ENCODE data around the gene CMC2. TPM values are rescaled to one million over a fixed set of nuclear protein-coding genes. Genes with fewer than 3 reads are reported as not detected.

Gene CMC2
- total RNA-seq, 1 donor from 2014 or later: 76.2 TPM

- no peak for DNase-seq
- Mint-ChIP-seq H3K4me3 (ENCODE audit: unreplicated experiment) (no peak overlapping the region), H3K27me3 (ENCODE audit: unreplicated experiment) (no peaks in the 10 kb centered on the region), H3K36me3 (ENCODE audit: unreplicated experiment) (no peaks in the 10 kb centered on the region), H3K9me3 (ENCODE audit: unreplicated experiment) (peaks cover 1% of the 10 kb centered on the region), H3K27ac (ENCODE audit: unreplicated experiment) (no peak overlapping the region), H3K4me1 (ENCODE audit: low read depth, unreplicated experiment) (peaks cover 20% of the 10 kb centered on the region)
- TF ChIP-seq CTCF (IDR thresholded peaks at IDR 0.05; ENCODE audit: partially characterized antibody, unreplicated experiment): no peak
Measured at GRCh38 chr16:80988756-80989155, 17.9 kb downstream of the CMC2 start.

GRCh38 chr16:80986557-80986956 lies 20.1 kb downstream of the CMC2 start:
- no peak for TF ChIP-seq CTCF (IDR thresholded peaks at IDR 0.05; ENCODE audit: partially characterized antibody, unreplicated experiment)
- H3K27me3 Mint-ChIP-seq (ENCODE audit: unreplicated experiment): no peaks in the 10 kb centered on the region
- peaks cover 7% of the 10 kb centered on the region for H3K4me1 Mint-ChIP-seq (ENCODE audit: low read depth, unreplicated experiment)
- no peak for DNase-seq
- no peaks in the 10 kb centered on the region for H3K9me3 Mint-ChIP-seq (ENCODE audit: unreplicated experiment)
- H3K4me3 Mint-ChIP-seq (ENCODE audit: unreplicated experiment): no peak overlapping the region
- H3K27ac Mint-ChIP-seq (ENCODE audit: unreplicated experiment): no peak overlapping the region
- H3K36me3 Mint-ChIP-seq (ENCODE audit: unreplicated experiment): no peaks in the 10 kb centered on the region

- H3K4me3 Mint-ChIP-seq (ENCODE audit: unreplicated experiment): no peak overlapping the region
- H3K9me3 Mint-ChIP-seq (ENCODE audit: unreplicated experiment): no peaks in the 10 kb centered on the region
- TF ChIP-seq CTCF (IDR thresholded peaks at IDR 0.05; ENCODE audit: partially characterized antibody, unreplicated experiment): no peak
- no peak overlapping the region for H3K27ac Mint-ChIP-seq (ENCODE audit: unreplicated experiment)
- no peaks in the 10 kb centered on the region for H3K27me3 Mint-ChIP-seq (ENCODE audit: unreplicated experiment)
- H3K4me1 Mint-ChIP-seq (ENCODE audit: low read depth, unreplicated experiment): peaks cover 5% of the 10 kb centered on the region
- DNase-seq: no peak
- no peaks in the 10 kb centered on the region for H3K36me3 Mint-ChIP-seq (ENCODE audit: unreplicated experiment)
Measured at GRCh38 chr16:80985611-80986010, 21.1 kb downstream of the CMC2 start.

GRCh38 chr16:80984124-80984892 lies 22.4 kb downstream of the CMC2 start:
- Mint-ChIP-seq H3K36me3 (ENCODE audit: unreplicated experiment) (no peaks in the 10 kb centered on the region), H3K27ac (ENCODE audit: unreplicated experiment) (no peak overlapping the region), H3K27me3 (ENCODE audit: unreplicated experiment) (no peaks in the 10 kb centered on the region), H3K9me3 (ENCODE audit: unreplicated experiment) (no peaks in the 10 kb centered on the region), H3K4me1 (ENCODE audit: low read depth, unreplicated experiment) (peaks cover 5% of the 10 kb centered on the region), H3K4me3 (ENCODE audit: unreplicated experiment) (no peak overlapping the region)
- no peak for TF ChIP-seq CTCF (IDR thresholded peaks at IDR 0.05; ENCODE audit: partially characterized antibody, unreplicated experiment)
- no peak for DNase-seq

- TF ChIP-seq CTCF (IDR thresholded peaks at IDR 0.05; ENCODE audit: partially characterized antibody, unreplicated experiment): no peak
- Mint-ChIP-seq H3K36me3 (ENCODE audit: unreplicated experiment) (no peaks in the 10 kb centered on the region), H3K4me3 (ENCODE audit: unreplicated experiment) (no peak overlapping the region), H3K4me1 (ENCODE audit: low read depth, unreplicated experiment) (peaks cover 3% of the 10 kb centered on the region), H3K9me3 (ENCODE audit: unreplicated experiment) (no peaks in the 10 kb centered on the region), H3K27me3 (ENCODE audit: unreplicated experiment) (no peaks in the 10 kb centered on the region), H3K27ac (ENCODE audit: unreplicated experiment) (no peak overlapping the region)
- no peak for DNase-seq
Measured at GRCh38 chr16:80982646-80983045, 24.0 kb downstream of the CMC2 start.
